Measurements from ENCODE around the gene FXYD2.

- TF ChIP-seq TCF12 (IDR thresholded peaks at IDR 0.05; ENCODE audit: low read depth): no peak
- no peak for TF ChIP-seq REST (IDR thresholded peaks at IDR 0.05; ENCODE audit: low read depth)
- no peak for TF ChIP-seq CEBPB (IDR thresholded peaks at IDR 0.05)
Measured at GRCh38 chr11:117862753-117863152, 38.2 kb upstream of the FXYD2 start.
